ENCODE results near the gene TRIB2.

DNA sequence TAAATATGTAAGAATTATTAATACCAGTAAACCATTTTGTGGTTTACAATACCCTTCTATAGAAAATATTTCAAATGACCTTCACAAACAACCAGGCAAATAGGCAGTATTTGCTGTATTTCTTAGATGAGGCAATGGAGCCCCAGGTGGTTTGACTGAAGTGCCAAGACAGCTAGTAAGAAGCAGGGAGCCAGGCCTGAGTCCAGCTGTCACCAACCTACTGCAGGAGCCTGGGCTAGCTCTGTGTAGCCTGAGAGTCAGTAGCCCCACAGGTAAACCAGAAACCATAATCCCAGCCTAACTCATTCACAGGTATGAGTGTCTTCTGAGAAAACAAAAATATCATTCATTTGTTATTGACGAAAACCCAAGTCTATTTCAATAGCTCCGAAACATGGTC, 45.6 kb downstream of the TRIB2 start:
- TF ChIP-seq, protein P1, sequence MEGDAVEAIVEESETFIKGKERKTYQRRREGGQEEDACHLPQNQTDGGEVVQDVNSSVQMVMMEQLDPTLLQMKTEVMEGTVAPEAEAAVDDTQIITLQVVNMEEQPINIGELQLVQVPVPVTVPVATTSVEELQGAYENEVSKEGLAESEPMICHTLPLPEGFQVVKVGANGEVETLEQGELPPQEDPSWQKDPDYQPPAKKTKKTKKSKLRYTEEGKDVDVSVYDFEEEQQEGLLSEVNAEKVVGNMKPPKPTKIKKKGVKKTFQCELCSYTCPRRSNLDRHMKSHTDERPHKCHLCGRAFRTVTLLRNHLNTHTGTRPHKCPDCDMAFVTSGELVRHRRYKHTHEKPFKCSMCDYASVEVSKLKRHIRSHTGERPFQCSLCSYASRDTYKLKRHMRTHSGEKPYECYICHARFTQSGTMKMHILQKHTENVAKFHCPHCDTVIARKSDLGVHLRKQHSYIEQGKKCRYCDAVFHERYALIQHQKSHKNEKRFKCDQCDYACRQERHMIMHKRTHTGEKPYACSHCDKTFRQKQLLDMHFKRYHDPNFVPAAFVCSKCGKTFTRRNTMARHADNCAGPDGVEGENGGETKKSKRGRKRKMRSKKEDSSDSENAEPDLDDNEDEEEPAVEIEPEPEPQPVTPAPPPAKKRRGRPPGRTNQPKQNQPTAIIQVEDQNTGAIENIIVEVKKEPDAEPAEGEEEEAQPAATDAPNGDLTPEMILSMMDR (IDR thresholded peaks at IDR 0.05), result no peak
- TF ChIP-seq EZH2 (IDR thresholded peaks at IDR 0.05) (no peak), EZH2phosphoT487 (IDR thresholded peaks at IDR 0.05) (no peak)
